H1 (cell line): ENCODE results near the gene C1QTNF1. TPM values are rescaled to one million over a fixed set of nuclear protein-coding genes. Genes with fewer than 3 reads are reported as not detected.

ENCODE experiments used
- CTCF ChIA-PET: fragments of 300-600 bp; sonication (Branson Sonifier 250); formaldehyde crosslinking; loops from one replicate; lab custom pipeline; 2021; ENCODE audit not compliant: partially characterized antibody; lab: Charles Lee
- POLR2A ChIA-PET: fragments of 300-600 bp; sonication (Branson Sonifier 250); formaldehyde crosslinking; loops from one replicate; lab custom pipeline; 2021; ENCODE audit warnings: inconsistent platforms; ENCODE audit not compliant: partially characterized antibody; lab: Charles Lee
- DNase-seq, 2 experiments: peaks; one replicate each; pipeline versions ENCODE4 v3.0.0 to v3.0.0-alpha.2; 2010 to 2022; ENCODE audit warnings: low spot score in 2 of 2, low read depth in 1 of 2, mixed read lengths in 1 of 2
- FAIRE-seq: peaks from 2 replicates; lab custom pipeline; 2011; peaks lifted over from hg19 to GRCh38; lab: Jason Lieb, UNC
- H2AFZ ChIP-seq: 2 replicates; pipeline ENCODE4 v1.8.1; 2012; ENCODE audit warnings: low read length, inconsistent platforms
- H2AK5ac ChIP-seq: 2 replicates; pipeline ENCODE4 v1.6.1; 2013; ENCODE audit warnings: low read depth, low read length
- H2BK120ac ChIP-seq: replicated peaks from 2 replicates; pipeline ENCODE3; 2013; ENCODE audit warnings: low read depth, low read length, inconsistent platforms
- H2BK12ac ChIP-seq: 2 replicates; pipeline ENCODE4 v1.6.1; 2013; ENCODE audit warnings: low read depth, low read length
- H2BK15ac ChIP-seq: 2 replicates; pipeline ENCODE4 v1.6.1; 2013; ENCODE audit warnings: low read length
- H2BK20ac ChIP-seq: 2 replicates; pipeline ENCODE4 v1.6.1; 2013; ENCODE audit warnings: low read length
- H2BK5ac ChIP-seq: 2 replicates; pipeline ENCODE4 v1.6.1; 2013; ENCODE audit warnings: low read depth, low read length
- H3K14ac ChIP-seq: 2 replicates; pipeline ENCODE4 v1.6.1; 2013; ENCODE audit warnings: inconsistent platforms; ENCODE audit not compliant: insufficient read length
- H3K18ac ChIP-seq: 2 replicates; pipeline ENCODE4 v1.6.1; 2013; ENCODE audit warnings: low read length; ENCODE audit errors: extremely low read depth
- H3K23ac ChIP-seq: 2 replicates; pipeline ENCODE4 v1.6.1; 2013; ENCODE audit warnings: inconsistent platforms; ENCODE audit not compliant: insufficient read length
- H3K23me2 ChIP-seq: 2 replicates; pipeline ENCODE4 v1.6.1; 2013; ENCODE audit warnings: low read depth, low read length
- H3K27ac ChIP-seq: 2 replicates; pipeline ENCODE4 v1.6.1; 2011; ENCODE audit warnings: low read depth, low read length, inconsistent platforms
- H3K27me3 ChIP-seq, 4 experiments: replicated peaks in 1 of 4; 1 replicate in 1 of 4; 2 replicates in 3 of 4; pipeline versions ENCODE4 v1.6.1 to v1.8.1; 2011 to 2013; ENCODE audit warnings: low read length in 3 of 4, mild to moderate bottlenecking in 3 of 4, inconsistent platforms in 2 of 4, mixed read lengths in 2 of 4, moderate library complexity in 1 of 4; ENCODE audit not compliant: control insufficient read depth in 3 of 4, insufficient read depth in 3 of 4; ENCODE audit errors: extremely low read depth in 1 of 4
- H3K36me3 ChIP-seq, 4 experiments: 2 replicates each; pipeline versions ENCODE4 v1.6.1 to v1.8.1; 2011 to 2013; ENCODE audit warnings: mild to moderate bottlenecking in 4 of 4, low read length in 3 of 4, moderate library complexity in 2 of 4, control low read depth in 1 of 4, inconsistent platforms in 1 of 4; ENCODE audit not compliant: insufficient read depth in 4 of 4, control insufficient read depth in 2 of 4
- H3K4ac ChIP-seq: replicated peaks from 2 replicates; pipeline ENCODE3; 2013; ENCODE audit warnings: low read length, low read depth, mixed read lengths, inconsistent platforms; ENCODE audit not compliant: insufficient read length
- H3K4me1 ChIP-seq, 4 experiments: replicated peaks in 1 of 4; 1 replicate in 1 of 4; 2 replicates in 3 of 4; pipeline versions ENCODE4 v1.6.1 to v1.8.1; 2011 to 2013; ENCODE audit warnings: low read length in 3 of 4, inconsistent platforms in 2 of 4, mixed read lengths in 1 of 4; ENCODE audit not compliant: insufficient read depth in 4 of 4, control insufficient read depth in 3 of 4
- H3K4me2 ChIP-seq, 2 experiments: 2 replicates each; pipeline versions ENCODE4 v1.6.1 to v1.8.1; 2011 to 2013; ENCODE audit warnings: low read depth in 2 of 2, low read length in 2 of 2, control low read depth in 1 of 2, inconsistent platforms in 1 of 2, mild to moderate bottlenecking in 1 of 2; ENCODE audit not compliant: insufficient read depth in 1 of 2
- H3K4me3 ChIP-seq, 4 experiments: fragments of 200-600, 300-600 bp in 1 of 4; sonication (generic), shearing (Covaris generic), sonication (Bioruptor Twin) in 1 of 4; 2 replicates each; pipeline versions ENCODE4 v1.5.1 to v1.8.1; 2011 to 2016; ENCODE audit warnings: low read length in 4 of 4, low read depth in 3 of 4, control low read depth in 2 of 4, inconsistent platforms in 2 of 4, mild to moderate bottlenecking in 2 of 4, mixed read lengths in 1 of 4, moderate library complexity in 1 of 4; ENCODE audit not compliant: insufficient read depth in 2 of 4; ENCODE audit errors: extremely low read depth in 1 of 4
- H3K56ac ChIP-seq: replicated peaks from 2 replicates; pipeline ENCODE3; 2013; ENCODE audit warnings: low read depth, mild to moderate bottlenecking, mixed read lengths, low read length, inconsistent platforms; ENCODE audit not compliant: insufficient read length
- H3K79me1 ChIP-seq: 2 replicates; pipeline ENCODE4 v1.6.1; 2013; ENCODE audit warnings: low read depth, low read length, control low read depth
- H3K79me2 ChIP-seq, 2 experiments: 2 replicates each; pipeline versions ENCODE4 v1.6.1 to v1.8.1; 2012 to 2013; ENCODE audit warnings: low read length in 2 of 2, mild to moderate bottlenecking in 2 of 2, inconsistent platforms in 1 of 2; ENCODE audit not compliant: insufficient read depth in 2 of 2, control insufficient read depth in 1 of 2
- H3K9ac ChIP-seq, 4 experiments: replicated peaks in 1 of 4; 1 replicate in 1 of 4; 2 replicates in 3 of 4; pipeline versions ENCODE4 v1.6.1 to v1.8.1; 2011 to 2013; ENCODE audit warnings: low read depth in 3 of 4, low read length in 3 of 4, control low read depth in 2 of 4, mild to moderate bottlenecking in 2 of 4, moderate library complexity in 2 of 4, inconsistent platforms in 1 of 4; ENCODE audit errors: extremely low read depth in 1 of 4
- H3K9me3 ChIP-seq, 2 experiments: 2 replicates each; pipeline versions ENCODE4 v1.6.1 to v1.8.1; 2012 to 2013; ENCODE audit warnings: mild to moderate bottlenecking in 2 of 2, moderate library complexity in 2 of 2, control low read depth in 1 of 2, inconsistent platforms in 1 of 2, low read depth in 1 of 2, low read length in 1 of 2, mixed read lengths in 1 of 2; ENCODE audit not compliant: insufficient read depth in 2 of 2
- H4K20me1 ChIP-seq, 2 experiments: replicated peaks in 1 of 2; 2 replicates each; pipeline versions ENCODE3 to v1.8.1; 2011 to 2013; ENCODE audit warnings: inconsistent platforms in 2 of 2, low read length in 2 of 2, mild to moderate bottlenecking in 1 of 2; ENCODE audit not compliant: insufficient read depth in 2 of 2, control insufficient read depth in 1 of 2
- H4K5ac ChIP-seq: 2 replicates; pipeline ENCODE4 v1.6.1; 2013; ENCODE audit warnings: low read length, low read depth, mixed read lengths, inconsistent platforms; ENCODE audit not compliant: insufficient read length
- H4K8ac ChIP-seq: 2 replicates; pipeline ENCODE4 v1.8.0; 2013; ENCODE audit warnings: mild to moderate bottlenecking, moderate library complexity, low read length, inconsistent platforms; ENCODE audit not compliant: insufficient read depth; ENCODE audit errors: extremely low read depth
- H4K91ac ChIP-seq: replicated peaks from 2 replicates; pipeline ENCODE3; 2013; ENCODE audit warnings: low read length, mixed read lengths, inconsistent platforms; ENCODE audit not compliant: insufficient read length
- BACH1 ChIP-seq: IDR thresholded peaks from 2 replicates; pipeline ENCODE4 v1.6.1; 2012; ENCODE audit warnings: low read length, improper control_type of control experiment
- CHD1 ChIP-seq: IDR thresholded peaks from 2 replicates; pipeline ENCODE4 v1.6.1; 2012; ENCODE audit warnings: low read depth, low read length, improper control_type of control experiment
- CTBP2 ChIP-seq: IDR thresholded peaks from 2 replicates; pipeline ENCODE4 v1.7.0; 2011; ENCODE audit warnings: borderline replicate concordance, mild to moderate bottlenecking, moderate library complexity, mixed read lengths, low read length; ENCODE audit not compliant: insufficient read depth, insufficient read length
- GTF2F1 ChIP-seq: IDR thresholded peaks from 2 replicates; pipeline ENCODE4 v1.6.1; 2012; ENCODE audit warnings: low read depth, low read length, improper control_type of control experiment, borderline replicate concordance
- KDM4A ChIP-seq: IDR thresholded peaks from one replicate; pipeline ENCODE4 v1.7.1; 2012; ENCODE audit warnings: low read depth, mild to moderate bottlenecking, moderate library complexity, low read length, inconsistent platforms; ENCODE audit not compliant: severe bottlenecking
- RBBP5 ChIP-seq: IDR thresholded peaks from 2 replicates; pipeline ENCODE4 v1.7.1; 2012; ENCODE audit warnings: low read depth, mild to moderate bottlenecking, inconsistent platforms, low read length, moderate library complexity, borderline replicate concordance
- RNF2 ChIP-seq: fragments of 200-900, 300-1000 bp; sonication (generic); IDR thresholded peaks from 2 replicates; pipeline ENCODE4 v1.7.1; 2016; ENCODE audit warnings: borderline replicate concordance, low read depth, mild to moderate bottlenecking, antibody characterized with exemption, low read length; ENCODE audit not compliant: poor library complexity, severe bottlenecking; ENCODE audit errors: missing control alignments
- RXRA ChIP-seq: IDR thresholded peaks from 2 replicates; pipeline ENCODE4 v1.6.1; 2011; ENCODE audit warnings: low read depth, mild to moderate bottlenecking, low read length, moderate library complexity; ENCODE audit not compliant: insufficient read depth
- SRF ChIP-seq: IDR thresholded peaks from 2 replicates; pipeline ENCODE4 v1.6.1; 2011; ENCODE audit warnings: mild to moderate bottlenecking, low read depth, low read length, moderate library complexity
- TAF7 ChIP-seq: optimal IDR thresholded peaks from 2 replicates; pipeline ENCODE3; 2011; ENCODE audit warnings: low read depth, mild to moderate bottlenecking, inconsistent platforms, low read length, moderate library complexity, borderline replicate concordance
- YY1 ChIP-seq: IDR thresholded peaks from 2 replicates; pipeline ENCODE4 v1.6.1; 2011; ENCODE audit warnings: low read depth, mild to moderate bottlenecking, low read length
- WGBS, 2 experiments: shearing (Covaris generic) in 1 of 2; methylation state at CpG; one replicate each; pipeline versions ENCODE4 v1.1.6 to v1.1.7; 2013 to 2015; ENCODE audit warnings: low lambda C conversion rate in 2 of 2, mixed read lengths in 2 of 2, inconsistent platforms in 1 of 2, low coverage in 1 of 2, missing lambda C conversion rate in 1 of 2; ENCODE audit not compliant: insufficient replicate concordance in 2 of 2, insufficient coverage in 1 of 2, insufficient read length in 1 of 2; ENCODE audit errors: extremely low coverage in 1 of 2, missing lambda C conversion rate in 1 of 2; 5-methylcytosine and 5-hydroxymethylcytosine counted together
- polyA plus RNA-seq, 7 experiments: library from polyadenylated mRNA; depleted of rRNA in 3 of 7; stranded (reverse) in 5 of 7; unstranded in 2 of 7; fragments of >200 nt in 5 of 7; fragments of 200-250 nt in 2 of 7; gene quantifications; 1 replicate in 5 of 7; 2 replicates in 1 of 7; 4 replicates in 1 of 7; pipeline versions ENCODE4 v1.2.1 to v1.2.3, GENCODE V29; 2011 to 2013; ENCODE audit warnings: missing spikeins in 2 of 7, mixed read lengths in 2 of 7
- total RNA-seq: library from RNA; stranded (reverse); fragmentation: NEBNext Ultra II Directional; extraction: Animal tissue kit (Norgen Biotek cat#: 25700); gene quantifications from 2 replicates; pipeline ENCODE4 v1.2.1, GENCODE V29; 2021
- TF ChIP-seq, protein P1 (sequence below): IDR thresholded peaks from 2 replicates; pipeline ENCODE4 v1.6.1; 2012; ENCODE audit warnings: inconsistent platforms

The C1QTNF1 gene
- total and polyA plus RNA-seq, 2 of the 8 experiments (the other 6 are each of a cell fraction or from before 2014, with no cell fraction given) = 1.5 to 2.5 TPM

DNA sequence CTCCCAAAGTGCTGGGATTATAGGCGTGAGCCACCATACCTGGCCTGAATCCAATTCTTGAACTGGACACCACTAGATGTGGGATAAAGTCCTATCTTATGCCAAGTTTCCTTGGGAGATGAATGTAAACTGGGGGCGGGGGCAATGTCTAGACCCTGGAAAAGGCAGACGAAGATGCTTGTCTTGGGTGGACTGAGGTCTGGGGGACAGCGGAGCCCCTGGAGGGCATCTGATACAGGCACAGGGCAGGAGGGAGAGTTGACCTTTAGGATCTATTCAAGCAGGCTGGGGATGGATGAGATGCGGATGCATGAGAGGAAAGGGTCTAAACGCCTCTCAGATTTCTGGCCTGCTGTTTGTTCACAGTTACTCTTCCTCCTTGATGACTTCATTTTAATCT is 11.7 kb downstream of the C1QTNF1 start:
- no peak overlapping the region for H2AFZ ChIP-seq
- H3K79me1 ChIP-seq = no peaks in the 10 kb centered on the region
- no peaks in the 10 kb centered on the region for H3K9me3 ChIP-seq
- no peaks in the 10 kb centered on the region for H3K4me1 ChIP-seq
- no peak overlapping the region for H2BK12ac ChIP-seq
- H3K36me3 ChIP-seq = no peaks in the 10 kb centered on the region
- DNase-seq = no peak
- H3K79me2 ChIP-seq = no peaks in the 10 kb centered on the region
- no peak overlapping the region for H3K14ac ChIP-seq
- peaks cover 0 to 2% of the 10 kb centered on the region in 2 experiments for H4K20me1 ChIP-seq
- H3K18ac ChIP-seq = no peak overlapping the region
- no peak overlapping the region for H2AK5ac ChIP-seq
- POLR2A ChIA-PET = no interaction called here
- FAIRE-seq = no peak
- no peak overlapping the region for H3K9ac ChIP-seq
- no peak overlapping the region for H3K4me2 ChIP-seq
- H3K4me3 ChIP-seq = no peak overlapping the region
- peaks cover 0 to 3% (median 1%) of the 10 kb centered on the region in 4 experiments; a peak in 3 of 7 replicates for H3K27me3 ChIP-seq
- no peak overlapping the region for H3K56ac ChIP-seq
- CTCF ChIA-PET = interaction anchor here (0.8 to 6.8 kb wide), 9 partner anchors 8 to 150 kb away, joined by 3 to 63 read pairs (median 5); no protein-coding TSS in a partner anchor
- no peak overlapping the region for H2BK5ac ChIP-seq
- no peaks in the 10 kb centered on the region for H3K23me2 ChIP-seq
- no peak overlapping the region for H2BK15ac ChIP-seq
- H3K23ac ChIP-seq = no peak overlapping the region
- no peak overlapping the region for H3K4ac ChIP-seq
- H4K91ac ChIP-seq = no peak overlapping the region
- H4K5ac ChIP-seq = no peak overlapping the region
- H2BK20ac ChIP-seq = no peak overlapping the region
- WGBS, 2 experiments = 90% methylated on average over 6 of the region's 6 CpGs; no CpG with 5 or more reads in 1 of the 2 experiments
- H3K27ac ChIP-seq = no peak overlapping the region
- no peak overlapping the region for H2BK120ac ChIP-seq
- H4K8ac ChIP-seq = no peak overlapping the region
- no peak for TF ChIP-seq CHD1
- no peak for TF ChIP-seq TAF7
- TF ChIP-seq RBBP5 = no peak
- TF ChIP-seq YY1 = no peak
- TF ChIP-seq RXRA = no peak
- no peak for TF ChIP-seq KDM4A
- TF ChIP-seq RNF2 = no peak
- TF ChIP-seq CTBP2 = no peak
- TF ChIP-seq BACH1 = no peak
- TF ChIP-seq, protein P1, sequence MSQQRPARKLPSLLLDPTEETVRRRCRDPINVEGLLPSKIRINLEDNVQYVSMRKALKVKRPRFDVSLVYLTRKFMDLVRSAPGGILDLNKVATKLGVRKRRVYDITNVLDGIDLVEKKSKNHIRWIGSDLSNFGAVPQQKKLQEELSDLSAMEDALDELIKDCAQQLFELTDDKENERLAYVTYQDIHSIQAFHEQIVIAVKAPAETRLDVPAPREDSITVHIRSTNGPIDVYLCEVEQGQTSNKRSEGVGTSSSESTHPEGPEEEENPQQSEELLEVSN = no peak
- TF ChIP-seq GTF2F1 = no peak
- TF ChIP-seq SRF = no peak
